WTC11 (cell line): ENCODE measurements around the gene ITGAE. TPM values are rescaled to one million over a fixed set of nuclear protein-coding genes. Genes with fewer than 3 reads are reported as not detected.

ENCODE experiments used
- ATAC-seq: fragments of 200-7000 bp; cut with Tn5 transposase; 2 replicates; pipeline ENCODE4 v1.10.0; 2021; ENCODE audit warnings: mild to moderate bottlenecking, moderate library complexity
- CTCF ChIA-PET: fragments of 300-600 bp; sonication (Branson Sonifier 250); formaldehyde crosslinking; loops from one replicate; lab custom pipeline; 2021; ENCODE audit warnings: antibody characterized with exemption; lab: Charles Lee
- POLR2A ChIA-PET: fragments of 350-600 bp; sonication (Branson Sonifier 250); formaldehyde crosslinking; loops from one replicate; lab custom pipeline; 2021; ENCODE audit warnings: antibody characterized with exemption; lab: Charles Lee
- DNase-seq: peaks from one replicate; pipeline ENCODE4 v3.0.0; 2021; ENCODE audit warnings: low spot score
- H3K27ac Mint-ChIP-seq: 2 replicates; pipeline ENCODE4 v1.8.0; 2021; ENCODE audit warnings: mixed read lengths
- H3K27me3 Mint-ChIP-seq: 2 replicates; pipeline ENCODE4 v1.8.0; 2021; ENCODE audit warnings: low read depth, mild to moderate bottlenecking, moderate library complexity, mixed read lengths
- H3K36me3 Mint-ChIP-seq: 2 replicates; pipeline ENCODE4 v1.8.0; 2021; ENCODE audit warnings: mixed read lengths
- H3K4me1 Mint-ChIP-seq: 2 replicates; pipeline ENCODE4 v1.8.0; 2022; ENCODE audit warnings: mixed read lengths
- H3K4me3 Mint-ChIP-seq: 2 replicates; pipeline ENCODE4 v1.8.0; 2021; ENCODE audit warnings: mild to moderate bottlenecking, moderate library complexity, mixed read lengths
- H3K9me3 Mint-ChIP-seq: 2 replicates; pipeline ENCODE4 v1.8.0; 2021; ENCODE audit warnings: mixed read lengths
- CBFB ChIP-seq: sonication (generic); formaldehyde crosslinking; IDR thresholded peaks from 2 replicates; pipeline ENCODE4 v1.8.1; 2022; ENCODE audit warnings: mild to moderate bottlenecking, low read depth, missing genetic modification reagents
- ETV6 ChIP-seq: sonication (generic); formaldehyde crosslinking; IDR thresholded peaks from 2 replicates; pipeline ENCODE4 v1.8.1; 2022; ENCODE audit warnings: mild to moderate bottlenecking, missing genetic modification reagents
- HMGA2 ChIP-seq: fragments of 250-450 bp; sonication (Bioruptor Pico); IDR thresholded peaks from 2 replicates; pipeline ENCODE4 v1.4.0; 2021; ENCODE audit warnings: mild to moderate bottlenecking, moderate library complexity
- TEAD4 ChIP-seq: sonication (generic); formaldehyde crosslinking; IDR thresholded peaks from 2 replicates; pipeline ENCODE4 v1.8.0; 2022; ENCODE audit warnings: mild to moderate bottlenecking, missing genetic modification reagents
- ZNF138 ChIP-seq: sonication (generic); formaldehyde crosslinking; conservative IDR thresholded peaks from 2 replicates; pipeline ENCODE4 v1.8.1; 2022; ENCODE audit warnings: mild to moderate bottlenecking, moderate library complexity, missing genetic modification reagents
- total RNA-seq: library from RNA; stranded (reverse); gene quantifications from 3 replicates; pipeline ENCODE4 v1.2.3, GENCODE V29; 2021
- TF ChIP-seq, protein P1 (sequence below): fragments of 250-450 bp; sonication (Bioruptor Pico); IDR thresholded peaks from 2 replicates; pipeline ENCODE4 v1.9.0; 2021; ENCODE audit warnings: mild to moderate bottlenecking
- TF ChIP-seq, protein P2 (sequence below): sonication (generic); formaldehyde crosslinking; IDR thresholded peaks from 2 replicates; pipeline ENCODE4 v1.8.1; 2023; ENCODE audit warnings: mild to moderate bottlenecking, missing genetic modification reagents, moderate library complexity
- TF ChIP-seq, protein P3 (sequence below): sonication (generic); formaldehyde crosslinking; IDR thresholded peaks from 2 replicates; pipeline ENCODE4 v1.8.0; 2022; ENCODE audit warnings: mild to moderate bottlenecking, missing genetic modification reagents
- TF ChIP-seq, protein P4 (sequence below): sonication (generic); formaldehyde crosslinking; IDR thresholded peaks from 2 replicates; pipeline ENCODE4 v1.8.1; 2023; ENCODE audit warnings: mild to moderate bottlenecking, moderate library complexity, missing genetic modification reagents
- TF ChIP-seq, protein P5 (sequence below): sonication (generic); formaldehyde crosslinking; IDR thresholded peaks from 2 replicates; pipeline ENCODE4 v1.8.0; 2023; ENCODE audit warnings: missing genetic modification reagents, mild to moderate bottlenecking, borderline replicate concordance

The ITGAE gene
- total RNA-seq, 1 experiment from 2014 or later: 19.5 TPM

DNA sequence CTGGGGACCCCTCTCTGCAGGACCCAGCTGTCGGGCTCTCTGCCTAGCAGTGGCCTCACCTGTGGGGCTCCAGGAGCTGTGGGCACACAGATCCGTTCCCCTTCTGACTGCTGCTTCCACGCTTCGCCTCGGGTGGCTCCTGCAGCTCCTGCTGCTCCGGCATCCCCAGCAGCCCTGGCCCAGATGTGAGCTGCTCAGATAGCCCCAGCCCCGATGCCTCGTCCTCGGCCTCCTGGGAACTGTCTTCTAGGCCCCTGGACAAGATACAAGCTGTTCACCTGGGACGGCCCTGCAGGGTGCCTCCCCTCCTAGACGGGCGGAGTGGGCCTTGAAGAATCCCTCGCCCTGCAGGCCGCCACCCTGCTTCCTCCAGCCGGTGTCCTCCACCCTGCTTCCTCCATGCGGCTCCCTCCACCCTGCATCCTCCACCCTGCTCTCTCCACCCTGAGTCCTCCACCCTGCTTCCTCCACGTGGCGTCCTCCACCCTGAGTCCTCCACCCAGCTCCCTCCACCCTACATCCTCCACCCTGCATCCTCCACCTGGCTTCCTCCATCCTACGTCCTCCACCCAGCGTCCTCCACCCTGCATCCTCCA, 121.4 kb downstream of the ITGAE start (continued):
- TF ChIP-seq, protein P1, sequence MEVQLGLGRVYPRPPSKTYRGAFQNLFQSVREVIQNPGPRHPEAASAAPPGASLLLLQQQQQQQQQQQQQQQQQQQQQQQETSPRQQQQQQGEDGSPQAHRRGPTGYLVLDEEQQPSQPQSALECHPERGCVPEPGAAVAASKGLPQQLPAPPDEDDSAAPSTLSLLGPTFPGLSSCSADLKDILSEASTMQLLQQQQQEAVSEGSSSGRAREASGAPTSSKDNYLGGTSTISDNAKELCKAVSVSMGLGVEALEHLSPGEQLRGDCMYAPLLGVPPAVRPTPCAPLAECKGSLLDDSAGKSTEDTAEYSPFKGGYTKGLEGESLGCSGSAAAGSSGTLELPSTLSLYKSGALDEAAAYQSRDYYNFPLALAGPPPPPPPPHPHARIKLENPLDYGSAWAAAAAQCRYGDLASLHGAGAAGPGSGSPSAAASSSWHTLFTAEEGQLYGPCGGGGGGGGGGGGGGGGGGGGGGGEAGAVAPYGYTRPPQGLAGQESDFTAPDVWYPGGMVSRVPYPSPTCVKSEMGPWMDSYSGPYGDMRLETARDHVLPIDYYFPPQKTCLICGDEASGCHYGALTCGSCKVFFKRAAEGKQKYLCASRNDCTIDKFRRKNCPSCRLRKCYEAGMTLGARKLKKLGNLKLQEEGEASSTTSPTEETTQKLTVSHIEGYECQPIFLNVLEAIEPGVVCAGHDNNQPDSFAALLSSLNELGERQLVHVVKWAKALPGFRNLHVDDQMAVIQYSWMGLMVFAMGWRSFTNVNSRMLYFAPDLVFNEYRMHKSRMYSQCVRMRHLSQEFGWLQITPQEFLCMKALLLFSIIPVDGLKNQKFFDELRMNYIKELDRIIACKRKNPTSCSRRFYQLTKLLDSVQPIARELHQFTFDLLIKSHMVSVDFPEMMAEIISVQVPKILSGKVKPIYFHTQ: no peak
- TF ChIP-seq CBFB (CRISPR knock-in tag): no peak
- TF ChIP-seq, protein P2, sequence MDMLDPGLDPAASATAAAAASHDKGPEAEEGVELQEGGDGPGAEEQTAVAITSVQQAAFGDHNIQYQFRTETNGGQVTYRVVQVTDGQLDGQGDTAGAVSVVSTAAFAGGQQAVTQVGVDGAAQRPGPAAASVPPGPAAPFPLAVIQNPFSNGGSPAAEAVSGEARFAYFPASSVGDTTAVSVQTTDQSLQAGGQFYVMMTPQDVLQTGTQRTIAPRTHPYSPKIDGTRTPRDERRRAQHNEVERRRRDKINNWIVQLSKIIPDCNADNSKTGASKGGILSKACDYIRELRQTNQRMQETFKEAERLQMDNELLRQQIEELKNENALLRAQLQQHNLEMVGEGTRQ (CRISPR knock-in tag): no peak
- TF ChIP-seq, protein P3, sequence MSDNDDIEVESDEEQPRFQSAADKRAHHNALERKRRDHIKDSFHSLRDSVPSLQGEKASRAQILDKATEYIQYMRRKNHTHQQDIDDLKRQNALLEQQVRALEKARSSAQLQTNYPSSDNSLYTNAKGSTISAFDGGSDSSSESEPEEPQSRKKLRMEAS: no peak
- no peak for TF ChIP-seq HMGA2 (CRISPR knock-in tag)
- no peak for TF ChIP-seq ZNF138 (CRISPR knock-in tag)
- TF ChIP-seq, all 79 proteins: peak for 0

DNA sequence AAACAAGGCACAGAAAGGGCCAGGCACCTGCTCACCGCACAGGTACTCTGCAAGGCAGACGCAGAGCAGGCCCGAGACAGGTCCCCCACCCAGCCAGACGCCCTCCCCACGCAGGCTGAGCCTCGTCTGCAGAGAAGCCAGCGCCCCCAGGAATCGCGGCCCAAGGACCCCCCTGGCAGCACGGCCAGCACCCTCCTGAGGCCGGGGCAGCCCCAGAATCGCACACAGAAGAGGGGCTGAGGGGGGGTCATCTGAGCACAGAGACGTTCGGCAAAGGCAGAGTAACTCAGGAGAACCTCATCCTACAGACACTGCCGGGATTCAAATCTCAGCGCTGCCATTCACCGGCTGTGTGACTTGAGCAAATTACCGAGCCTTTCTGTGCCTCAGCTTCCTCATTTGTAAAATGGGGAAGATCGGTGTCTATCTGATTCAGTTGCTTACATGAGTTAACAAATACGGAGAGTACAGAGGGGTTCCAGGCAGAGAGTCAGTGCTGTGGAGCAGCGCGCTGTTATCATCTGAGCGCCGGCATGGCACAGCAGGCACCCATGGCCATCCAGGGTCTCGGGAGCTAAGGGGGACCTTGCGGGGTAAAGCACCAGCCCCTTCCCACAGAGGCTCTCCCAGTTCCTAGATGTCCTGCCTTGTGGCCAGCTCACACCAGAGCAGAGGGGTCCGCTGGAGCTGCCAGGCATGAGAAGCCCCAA, 122.0 kb downstream of the ITGAE start:
- Mint-ChIP-seq H3K36me3 (no peaks in the 10 kb centered on the region), H3K27ac (no peak overlapping the region), H3K4me1 (peaks cover 11% of the 10 kb centered on the region), H3K27me3 (no peaks in the 10 kb centered on the region; the same call in none of the 2 replicates), H3K9me3 (no peaks in the 10 kb centered on the region), H3K4me3 (no peak overlapping the region)
- ChIA-PET CTCF (interaction anchor here (0.6 to 2.6 kb wide), 8 partner anchors 12 to 143 kb away, joined by 3 to 14 read pairs (median 3); partner anchors contain the start of genes CTNS, HASPIN and SHPK), POLR2A (interaction anchor here (0.6 kb wide), 1 partner anchor 155 kb away, joined by 3 read pairs; no protein-coding TSS in a partner anchor)
- TF ChIP-seq TEAD4 (CRISPR knock-in tag): no peak
- TF ChIP-seq, protein P4, sequence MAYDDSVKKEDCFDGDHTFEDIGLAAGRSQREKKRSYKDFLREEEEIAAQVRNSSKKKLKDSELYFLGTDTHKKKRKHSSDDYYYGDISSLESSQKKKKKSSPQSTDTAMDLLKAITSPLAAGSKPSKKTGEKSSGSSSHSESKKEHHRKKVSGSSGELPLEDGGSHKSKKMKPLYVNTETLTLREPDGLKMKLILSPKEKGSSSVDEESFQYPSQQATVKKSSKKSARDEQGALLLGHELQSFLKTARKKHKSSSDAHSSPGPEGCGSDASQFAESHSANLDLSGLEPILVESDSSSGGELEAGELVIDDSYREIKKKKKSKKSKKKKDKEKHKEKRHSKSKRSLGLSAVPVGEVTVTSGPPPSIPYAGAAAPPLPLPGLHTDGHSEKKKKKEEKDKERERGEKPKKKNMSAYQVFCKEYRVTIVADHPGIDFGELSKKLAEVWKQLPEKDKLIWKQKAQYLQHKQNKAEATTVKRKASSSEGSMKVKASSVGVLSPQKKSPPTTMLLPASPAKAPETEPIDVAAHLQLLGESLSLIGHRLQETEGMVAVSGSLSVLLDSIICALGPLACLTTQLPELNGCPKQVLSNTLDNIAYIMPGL (CRISPR knock-in tag): no peak
- no peak for ATAC-seq
- DNase-seq: no peak

DNA sequence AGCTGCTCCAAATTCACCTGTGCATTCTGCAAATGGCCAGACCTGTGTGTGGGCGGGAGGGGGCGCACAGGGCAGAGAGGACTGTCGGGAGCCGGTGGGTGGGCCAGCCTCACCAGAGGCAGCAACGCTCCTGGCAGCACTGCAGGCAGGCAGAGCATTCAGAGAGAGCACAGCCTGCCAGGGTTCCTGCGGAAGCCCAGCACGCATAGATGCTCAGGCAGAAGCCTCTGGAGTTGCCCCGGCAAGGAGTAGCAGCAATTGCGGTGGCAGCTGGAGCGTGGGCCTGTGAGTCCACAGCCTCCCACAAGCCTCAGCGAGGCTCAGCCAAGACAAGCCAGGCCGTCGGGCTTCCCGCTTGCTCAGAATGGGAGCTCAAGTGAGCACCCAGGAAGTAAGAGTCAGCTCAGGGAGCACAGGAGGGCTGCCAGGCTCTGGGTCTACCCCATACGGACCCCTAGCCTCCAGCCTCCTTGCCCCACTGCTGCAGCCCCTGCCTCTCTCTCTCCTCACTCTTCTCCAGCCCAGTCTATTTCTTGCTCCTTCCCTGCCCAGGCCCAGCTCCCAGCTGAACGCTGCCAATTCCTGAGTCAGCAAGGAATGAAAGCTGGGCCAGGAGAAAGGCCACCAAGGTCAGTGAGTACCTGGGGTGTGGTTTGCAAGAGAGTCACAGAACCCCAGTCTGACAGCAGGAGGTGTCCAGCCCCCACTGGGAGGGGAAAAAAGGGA, 122.7 kb downstream of the ITGAE start:
- Mint-ChIP-seq H3K27ac (0 out of 2 replicates have a peak overlapping the region, but pooled peaks have one; percentile 72), H3K9me3 (no peaks in the 10 kb centered on the region), H3K27me3 (no peaks in the 10 kb centered on the region; the same call in none of the 2 replicates), H3K4me1 (peaks cover 11% of the 10 kb centered on the region), H3K4me3 (no peak overlapping the region), H3K36me3 (no peaks in the 10 kb centered on the region)
- DNase-seq (peak; percentile 78), ATAC-seq (peak; percentile 87)
- TF ChIP-seq, protein P5, sequence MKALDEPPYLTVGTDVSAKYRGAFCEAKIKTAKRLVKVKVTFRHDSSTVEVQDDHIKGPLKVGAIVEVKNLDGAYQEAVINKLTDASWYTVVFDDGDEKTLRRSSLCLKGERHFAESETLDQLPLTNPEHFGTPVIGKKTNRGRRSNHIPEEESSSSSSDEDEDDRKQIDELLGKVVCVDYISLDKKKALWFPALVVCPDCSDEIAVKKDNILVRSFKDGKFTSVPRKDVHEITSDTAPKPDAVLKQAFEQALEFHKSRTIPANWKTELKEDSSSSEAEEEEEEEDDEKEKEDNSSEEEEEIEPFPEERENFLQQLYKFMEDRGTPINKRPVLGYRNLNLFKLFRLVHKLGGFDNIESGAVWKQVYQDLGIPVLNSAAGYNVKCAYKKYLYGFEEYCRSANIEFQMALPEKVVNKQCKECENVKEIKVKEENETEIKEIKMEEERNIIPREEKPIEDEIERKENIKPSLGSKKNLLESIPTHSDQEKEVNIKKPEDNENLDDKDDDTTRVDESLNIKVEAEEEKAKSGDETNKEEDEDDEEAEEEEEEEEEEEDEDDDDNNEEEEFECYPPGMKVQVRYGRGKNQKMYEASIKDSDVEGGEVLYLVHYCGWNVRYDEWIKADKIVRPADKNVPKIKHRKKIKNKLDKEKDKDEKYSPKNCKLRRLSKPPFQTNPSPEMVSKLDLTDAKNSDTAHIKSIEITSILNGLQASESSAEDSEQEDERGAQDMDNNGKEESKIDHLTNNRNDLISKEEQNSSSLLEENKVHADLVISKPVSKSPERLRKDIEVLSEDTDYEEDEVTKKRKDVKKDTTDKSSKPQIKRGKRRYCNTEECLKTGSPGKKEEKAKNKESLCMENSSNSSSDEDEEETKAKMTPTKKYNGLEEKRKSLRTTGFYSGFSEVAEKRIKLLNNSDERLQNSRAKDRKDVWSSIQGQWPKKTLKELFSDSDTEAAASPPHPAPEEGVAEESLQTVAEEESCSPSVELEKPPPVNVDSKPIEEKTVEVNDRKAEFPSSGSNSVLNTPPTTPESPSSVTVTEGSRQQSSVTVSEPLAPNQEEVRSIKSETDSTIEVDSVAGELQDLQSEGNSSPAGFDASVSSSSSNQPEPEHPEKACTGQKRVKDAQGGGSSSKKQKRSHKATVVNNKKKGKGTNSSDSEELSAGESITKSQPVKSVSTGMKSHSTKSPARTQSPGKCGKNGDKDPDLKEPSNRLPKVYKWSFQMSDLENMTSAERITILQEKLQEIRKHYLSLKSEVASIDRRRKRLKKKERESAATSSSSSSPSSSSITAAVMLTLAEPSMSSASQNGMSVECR (CRISPR knock-in tag): no peak
- 0 out of 2 replicates have a peak, but pooled peaks have one; percentile 25 for TF ChIP-seq ETV6 (CRISPR knock-in tag)
- ChIA-PET CTCF (interaction anchor here (0.6 to 2.6 kb wide), 7 partner anchors 13 to 142 kb away, joined by 3 to 14 read pairs (median 4); partner anchors contain the start of genes CTNS, HASPIN and SHPK), POLR2A (interaction anchor here (0.9 to 1.0 kb wide), 2 partner anchors 9 to 17 kb away, joined by 3 to 4 read pairs; partner anchors contain the start of gene EMC6)
